Activated CD4-positive, alpha-beta T cell treated with anti-CD3 and anti-CD28 coated beads, Interleukin-2, amount 50 U/mL, for 16 hours (primary cell): ENCODE measurements around the gene GABBR2.
"Not testable (repeated sequence)": the region's sequence is repeated elsewhere in the genome, so short reads cannot be mapped to it uniquely, and the experiment has no call there.

ENCODE experiments used
- DNase-seq: peaks from one replicate; pipeline ENCODE4 v3.0.0-alpha.2; 2020

Gene GABBR2

GRCh38 chr9:98465799-98466198, 242.9 kb downstream of the GABBR2 start:
- no peak for DNase-seq

- DNase-seq = not testable (repeated sequence)
Observed at GRCh38 chr9:98464156-98464690, 244.5 kb downstream of the GABBR2 start.

GRCh38 chr9:98462310-98462709, 246.4 kb downstream of the GABBR2 start:
- no peak for DNase-seq

DNA sequence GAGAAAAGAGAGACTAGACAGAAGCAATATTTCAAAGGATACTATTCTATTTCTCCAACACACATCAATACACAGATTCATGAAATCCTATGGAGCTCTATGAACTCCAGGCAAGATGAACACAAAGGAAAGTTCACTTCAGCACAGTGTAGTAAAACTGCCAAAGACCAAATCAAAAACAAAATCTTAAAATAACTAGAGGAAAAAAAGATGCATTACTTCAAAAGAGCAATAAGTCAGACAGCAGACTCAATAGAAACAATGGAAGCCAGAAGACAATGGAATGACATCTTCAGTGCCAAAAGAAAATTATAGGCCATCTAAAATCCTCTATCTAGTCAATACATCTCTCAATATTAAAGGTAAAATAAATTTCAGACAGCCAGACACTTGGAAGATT, 248.0 kb downstream of the GABBR2 start:
- DNase-seq = no peak

GRCh38 chr9:98457726-98458370, 250.9 kb downstream of the GABBR2 start:
- no peak for DNase-seq

DNA sequence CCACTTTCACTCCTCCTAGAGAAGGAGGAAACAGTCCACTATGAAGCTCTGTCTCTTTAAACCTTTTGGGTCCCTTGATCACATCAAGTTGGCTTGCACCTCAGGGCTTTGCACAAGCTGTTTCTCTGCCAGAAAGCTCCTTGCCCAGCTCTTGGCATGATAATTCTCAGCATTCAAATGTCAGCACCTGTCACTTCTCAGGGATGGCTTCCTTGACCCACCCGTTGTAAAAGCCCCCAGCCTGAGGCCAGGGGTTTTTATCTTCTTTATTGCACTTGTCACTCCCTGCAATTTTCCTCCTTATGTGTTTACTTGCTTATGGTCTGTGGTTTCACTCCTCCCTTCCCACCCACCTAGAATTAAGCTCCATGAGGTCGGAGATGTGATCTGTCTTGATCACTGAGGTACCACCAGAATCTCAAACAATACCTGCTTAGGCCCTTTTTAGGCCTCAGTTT, 252.6 kb downstream of the GABBR2 start:
- DNase-seq = no peak

DNA sequence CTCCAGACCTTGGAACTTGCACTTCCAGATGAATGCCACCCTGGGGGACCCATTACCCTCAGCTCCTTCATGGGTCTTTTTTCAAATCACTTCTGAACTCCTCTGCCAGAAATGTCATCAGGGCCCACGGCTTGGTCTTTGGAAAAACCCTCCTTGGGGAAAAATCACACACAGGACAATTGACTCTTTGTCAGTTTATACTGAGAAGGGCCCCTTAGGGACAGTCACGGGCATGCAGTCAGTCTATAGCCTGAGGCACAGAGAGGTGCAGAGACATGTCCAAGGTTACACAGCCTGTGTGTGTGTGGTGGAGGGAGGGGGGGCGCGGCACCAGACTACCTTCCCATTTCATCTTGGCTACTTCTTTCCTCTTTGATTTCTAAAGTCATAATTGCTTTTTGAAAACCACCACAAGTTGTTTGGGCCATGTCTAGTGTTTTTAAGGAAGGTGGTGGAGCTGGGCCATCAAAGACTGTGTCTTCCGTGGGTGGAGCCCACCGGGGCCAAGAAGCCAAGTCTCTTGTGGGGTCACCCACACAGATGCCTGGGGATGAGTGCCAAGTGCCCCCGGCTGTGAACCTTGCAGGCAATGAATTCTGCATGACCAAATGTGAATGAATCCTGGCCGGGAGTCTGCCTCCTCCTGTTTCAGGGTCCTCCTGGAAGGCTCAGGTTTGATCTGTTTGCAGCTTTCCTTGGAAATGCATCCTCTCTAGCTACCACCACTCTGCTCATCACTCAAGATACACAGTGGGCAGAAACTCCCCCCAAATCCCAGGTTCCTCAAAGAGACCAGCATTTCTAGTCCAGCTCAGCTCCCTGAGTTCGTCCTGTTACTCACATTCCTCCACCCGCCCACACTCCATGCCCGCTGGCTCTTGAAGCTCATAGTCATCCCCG, 253.2 kb downstream of the GABBR2 start:
- no peak for DNase-seq

- DNase-seq = no peak
Observed at GRCh38 chr9:98453589-98454311, 255.0 kb downstream of the GABBR2 start.

DNA sequence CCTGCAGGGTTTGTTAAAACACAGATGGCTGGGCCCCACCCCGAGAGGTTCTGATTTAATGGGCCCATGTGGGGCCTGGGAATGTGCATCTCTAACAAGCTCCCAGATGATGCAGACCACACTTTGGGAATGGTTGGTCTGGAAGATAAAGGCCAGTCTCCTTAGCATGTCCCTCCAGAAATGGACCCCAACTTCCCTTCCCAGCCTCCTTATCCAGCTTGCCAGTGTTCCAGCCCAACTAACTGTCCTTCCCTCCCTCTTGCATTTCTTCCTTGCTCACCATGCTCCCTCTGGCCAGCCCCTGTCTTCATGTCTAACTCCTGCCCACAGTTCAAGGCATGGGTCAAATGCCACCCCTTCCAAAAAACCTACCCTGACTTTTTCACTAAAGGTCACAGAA, 257.2 kb downstream of the GABBR2 start:
- no peak for DNase-seq

GRCh38 chr9:98450496-98450895, 258.2 kb downstream of the GABBR2 start:
- no peak for DNase-seq

- no peak for DNase-seq
Observed at GRCh38 chr9:98449871-98450270, 258.9 kb downstream of the GABBR2 start.

- no peak for DNase-seq
Observed at GRCh38 chr9:98445576-98445975, 263.2 kb downstream of the GABBR2 start.

DNA sequence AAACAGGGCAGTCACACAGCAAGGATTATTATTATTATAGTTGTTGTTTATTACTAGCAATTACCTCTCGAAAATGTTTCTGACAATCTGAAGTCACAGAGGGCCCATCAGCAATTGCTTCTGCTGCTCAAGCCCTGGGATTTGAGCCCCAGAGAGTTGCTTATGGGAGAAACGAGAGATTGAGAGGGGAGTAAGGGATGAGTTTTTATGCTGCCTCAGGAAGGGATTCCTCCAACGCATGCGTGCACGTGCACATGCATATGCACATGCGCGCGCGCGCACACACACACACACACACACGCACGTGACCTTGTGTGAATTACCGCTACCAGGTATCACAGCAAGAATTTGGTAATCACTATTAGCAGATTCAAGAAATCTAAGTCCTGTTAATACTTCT, 264.1 kb downstream of the GABBR2 start:
- no peak for DNase-seq

GRCh38 chr9:98442541-98442940, 266.2 kb downstream of the GABBR2 start:
- no peak for DNase-seq

DNA sequence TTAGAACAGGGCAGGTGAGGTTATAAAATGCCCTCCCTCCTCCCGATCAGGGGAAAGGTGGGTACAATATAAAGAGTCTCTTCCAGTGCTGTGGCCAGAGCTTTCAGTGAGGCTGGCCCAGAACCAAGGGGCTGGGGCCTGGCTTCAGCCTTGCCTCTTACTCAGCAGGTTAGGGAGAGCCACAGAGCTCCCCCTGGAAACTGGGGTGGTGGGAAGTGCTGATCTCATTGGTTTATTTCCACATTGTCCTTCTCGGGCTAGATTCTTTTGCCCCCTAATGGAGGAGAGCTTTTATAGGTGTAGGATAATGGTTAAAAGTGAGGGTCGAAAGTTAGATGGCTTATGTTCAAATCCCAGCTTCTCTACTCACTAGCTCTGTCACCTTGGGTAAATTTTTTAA, 266.6 kb downstream of the GABBR2 start:
- no peak for DNase-seq

DNA sequence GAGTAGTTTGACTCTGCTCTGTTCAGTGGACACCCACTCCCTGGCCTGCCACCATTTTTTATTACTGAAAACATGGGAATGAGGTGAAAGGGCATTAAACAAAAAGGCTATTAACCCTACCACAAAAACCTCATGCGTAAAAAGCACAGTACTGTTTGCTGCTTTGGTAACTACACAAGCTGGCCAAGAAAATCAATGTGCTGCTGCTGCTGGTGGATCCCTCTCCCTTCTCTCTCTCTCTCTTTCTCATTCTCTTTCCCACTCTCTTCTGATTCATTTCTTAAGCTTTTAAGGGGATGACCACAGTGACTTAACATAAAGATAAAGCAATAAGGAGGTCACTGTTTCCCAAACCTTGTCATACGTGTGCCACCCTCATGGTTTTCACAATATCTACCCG, 270.1 kb downstream of the GABBR2 start:
- no peak for DNase-seq

DNA sequence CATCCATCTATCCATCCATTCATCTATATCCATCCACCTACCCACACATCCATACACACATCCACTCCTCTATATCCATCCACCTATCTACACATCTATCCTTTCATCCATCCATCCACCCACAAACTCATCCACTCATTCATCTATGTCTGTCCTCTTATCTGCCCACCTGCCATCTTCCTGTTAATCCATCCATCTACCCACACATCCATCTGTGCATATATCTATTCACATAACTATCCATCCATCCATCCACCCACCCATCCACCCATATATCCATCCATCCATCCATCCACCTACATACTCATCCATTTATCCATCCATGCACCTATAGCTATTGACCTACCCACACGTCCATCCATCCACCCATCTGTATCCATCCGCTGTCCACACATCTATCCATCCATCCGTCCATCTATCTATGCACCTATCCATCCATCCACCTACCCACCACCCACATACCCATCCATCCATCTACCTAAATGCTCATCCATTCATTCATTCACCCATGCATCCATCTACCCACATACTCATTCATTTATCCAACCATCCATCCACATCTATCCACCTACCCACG, 271.2 kb downstream of the GABBR2 start:
- DNase-seq = no peak

- DNase-seq = no peak
Observed at GRCh38 chr9:98432960-98433359, 275.8 kb downstream of the GABBR2 start.

GRCh38 chr9:98432134-98432533, 276.6 kb downstream of the GABBR2 start:
- no peak for DNase-seq

- DNase-seq = no peak
Observed at GRCh38 chr9:98430535-98431292, 278.0 kb downstream of the GABBR2 start.

GRCh38 chr9:98429613-98430012, 279.1 kb downstream of the GABBR2 start:
- no peak for DNase-seq

DNA sequence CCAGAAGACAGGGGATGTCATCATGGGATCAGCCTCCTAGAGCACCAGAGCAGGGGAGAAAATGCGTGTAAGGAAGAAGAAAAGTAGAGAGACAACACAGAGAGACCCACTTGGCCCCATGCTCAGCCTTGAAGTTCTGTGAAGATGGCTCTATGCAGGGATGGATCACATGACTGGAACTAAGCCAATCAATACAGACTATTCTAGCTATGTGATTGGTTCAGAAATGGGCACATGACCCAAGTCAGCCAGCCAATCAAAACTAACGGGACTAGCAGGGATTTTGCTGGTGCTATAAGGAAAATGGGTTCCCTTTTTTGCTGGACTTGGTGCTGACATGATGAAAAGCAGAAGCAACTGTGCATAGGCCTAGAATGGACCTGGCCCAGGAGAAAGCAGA, 280.3 kb downstream of the GABBR2 start:
- no peak for DNase-seq
